NCI-H460 (cell line): ENCODE measurements around the gene FES. TPM values are rescaled to one million over a fixed set of nuclear protein-coding genes. Genes with fewer than 3 reads are reported as not detected.
"Not testable (repeated sequence)": the region's sequence is repeated elsewhere in the genome, so short reads cannot be mapped to it uniquely, and the experiment has no call there.

Source experiments
- DNase-seq: peaks from one replicate; pipeline ENCODE4 v3.0.0-alpha.2; 2016; ENCODE audit warnings: low read depth; ENCODE audit errors: extremely low read depth
- total RNA-seq: library from RNA; depleted of rRNA; stranded (reverse); fragments of >200 nt; shearing (Covaris generic); gene quantifications from 2 replicates; pipeline ENCODE4 v1.2.3, GENCODE V29; 2014

The FES gene
- total RNA-seq, 1 experiment from 2014 or later = 0.59 TPM

GRCh38 chr15:90907051-90907660 lies 22.9 kb downstream of the FES start:
- DNase-seq = no peak

- DNase-seq = no peak
These were observed 23.7 kb downstream of the FES start for GRCh38 chr15:90907838-90908507.

GRCh38 chr15:90909449-90909848 lies 25.1 kb downstream of the FES start:
- DNase-seq = not testable (repeated sequence)

- DNase-seq = no peak
These were observed 25.7 kb downstream of the FES start for GRCh38 chr15:90909976-90910375.

- no peak for DNase-seq
These were observed 26.4 kb downstream of the FES start for GRCh38 chr15:90910441-90911301.

DNA sequence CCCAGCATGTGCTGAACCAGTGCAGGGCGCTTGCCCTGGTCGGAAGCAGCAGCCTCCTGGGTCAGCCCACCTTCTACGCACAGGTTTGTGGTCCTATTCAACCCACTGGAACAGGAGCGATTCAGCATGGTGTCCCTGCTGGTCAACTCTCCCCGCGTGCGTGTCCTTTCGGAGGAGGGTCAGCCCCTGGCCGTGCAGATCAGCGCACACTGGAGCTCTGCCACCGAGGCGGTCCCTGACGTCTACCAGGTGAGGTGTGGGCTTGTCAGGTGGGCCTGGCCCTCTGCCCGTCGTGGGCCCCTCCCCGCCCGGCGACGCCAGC lies 27.0 kb downstream of the FES start:
- no peak for DNase-seq

DNA sequence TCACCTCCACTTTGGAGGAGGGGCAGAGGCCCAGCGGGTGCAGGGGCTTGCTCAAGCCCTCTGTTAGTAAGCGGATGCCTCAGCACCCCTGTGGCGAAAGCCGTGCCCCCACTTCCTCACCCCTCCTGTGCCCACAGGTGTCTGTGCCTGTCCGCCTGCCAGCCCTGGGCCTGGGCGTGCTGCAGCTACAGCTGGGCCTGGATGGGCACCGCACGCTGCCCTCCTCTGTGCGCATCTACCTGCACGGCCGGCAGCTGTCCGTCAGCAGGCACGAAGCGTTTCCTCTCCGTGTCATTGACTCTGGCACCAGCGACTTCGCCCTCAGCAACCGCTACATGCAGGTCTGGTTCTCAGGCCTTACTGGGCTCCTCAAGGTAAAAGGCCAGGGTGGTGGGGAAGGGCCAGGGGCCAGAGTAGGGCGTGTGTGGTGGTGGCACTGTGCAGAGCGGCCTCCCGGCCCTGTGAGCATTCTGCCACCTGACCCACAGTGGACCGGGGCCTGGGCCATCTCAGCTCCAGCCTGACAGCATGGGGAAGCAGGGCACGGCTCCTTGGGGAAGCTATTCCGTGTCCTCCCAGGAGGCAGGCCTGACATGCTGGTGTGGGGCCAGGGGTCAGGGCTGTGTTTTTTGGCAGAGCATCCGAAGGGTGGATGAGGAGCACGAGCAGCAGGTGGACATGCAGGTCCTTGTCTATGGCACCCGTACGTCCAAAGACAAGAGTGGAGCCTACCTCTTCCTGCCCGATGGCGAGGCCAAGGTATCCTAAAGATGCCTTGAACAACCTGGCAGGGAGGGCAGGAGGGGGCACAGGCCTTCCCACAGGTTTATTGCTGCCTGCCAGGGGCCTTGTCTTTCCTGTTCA lies 27.8 kb downstream of the FES start:
- no peak for DNase-seq

GRCh38 chr15:90912770-90913075 lies 28.4 kb downstream of the FES start:
- DNase-seq = no peak

DNA sequence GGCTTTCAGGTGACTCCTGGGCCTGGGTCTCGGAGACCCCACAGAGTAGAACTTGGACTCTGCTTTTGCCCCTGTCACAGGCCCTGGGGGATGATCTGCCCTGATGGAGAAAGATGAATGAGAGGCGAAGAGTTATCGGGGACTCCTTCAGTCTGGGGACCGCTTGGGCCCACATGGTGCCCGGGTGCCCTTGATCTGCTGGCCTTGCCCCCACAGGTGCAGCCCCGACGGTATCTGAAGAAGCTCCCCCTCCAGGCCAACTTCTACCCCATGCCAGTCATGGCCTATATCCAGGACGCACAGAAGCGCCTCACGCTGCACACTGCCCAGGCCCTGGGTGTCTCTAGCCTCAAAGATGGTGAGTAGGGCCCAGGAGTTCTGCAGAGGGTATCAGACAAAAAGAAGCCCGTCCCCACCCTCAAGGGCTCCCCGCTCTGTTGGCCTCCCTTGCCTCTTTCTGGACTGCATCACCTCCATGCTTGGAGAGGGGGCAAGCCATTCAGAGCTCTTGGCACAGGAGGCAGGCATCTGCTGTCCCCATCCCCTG lies 29.2 kb downstream of the FES start:
- DNase-seq = no peak

- no peak for DNase-seq
These were observed 30.2 kb downstream of the FES start for GRCh38 chr15:90914305-90915080.

- DNase-seq = no peak
These were observed 31.0 kb downstream of the FES start for GRCh38 chr15:90915216-90915807.

DNA sequence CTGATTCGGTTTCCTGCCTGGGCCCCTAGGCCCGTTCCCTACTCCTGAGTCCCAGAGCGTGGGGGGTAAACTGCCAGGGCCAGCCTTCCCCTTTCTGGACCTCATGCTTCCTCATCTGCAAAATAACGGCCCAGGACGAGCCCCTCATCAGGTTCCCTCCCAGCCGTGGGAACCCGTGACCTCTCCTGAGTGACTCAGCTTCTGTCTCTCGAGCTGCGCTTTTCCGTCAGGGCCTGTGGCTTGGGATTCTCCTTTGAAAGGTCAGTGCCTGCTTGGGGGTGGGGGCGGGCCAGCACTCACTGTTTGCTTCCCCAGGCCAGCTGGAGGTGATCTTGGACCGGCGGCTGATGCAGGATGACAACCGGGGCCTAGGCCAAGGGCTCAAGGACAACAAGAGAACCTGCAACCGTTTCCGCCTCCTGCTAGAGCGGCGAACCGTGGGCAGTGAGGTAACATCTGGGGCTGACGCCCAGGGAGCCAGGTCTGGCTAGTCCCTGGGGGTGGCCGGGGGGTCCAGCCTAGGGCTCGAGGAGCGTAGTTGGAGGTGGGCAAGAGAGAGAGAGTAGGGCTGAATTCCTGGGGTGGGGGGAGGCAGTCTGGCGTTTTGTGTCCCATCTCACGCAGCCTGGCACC lies 31.6 kb downstream of the FES start:
- DNase-seq = no peak

DNA sequence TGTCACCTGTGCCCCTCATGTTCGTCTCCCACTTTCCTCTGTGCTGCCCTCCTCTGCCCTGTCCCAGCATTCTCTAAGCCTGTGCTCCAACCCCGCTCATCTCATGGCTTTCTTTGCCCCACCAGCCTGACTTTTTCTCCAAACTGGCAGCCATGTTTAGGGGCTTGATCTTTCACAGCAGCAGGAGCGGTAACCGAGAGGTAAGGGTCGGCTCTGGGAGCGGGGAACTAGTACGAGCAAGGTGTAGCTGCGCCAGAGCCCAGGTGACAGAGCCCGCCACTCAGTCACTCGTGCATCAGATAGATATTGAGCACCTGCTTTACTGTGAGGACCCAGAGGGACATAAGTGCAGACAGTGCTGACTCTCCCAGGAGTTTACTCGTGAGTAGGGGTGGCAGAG lies 32.2 kb downstream of the FES start:
- DNase-seq = no peak

GRCh38 chr15:90917569-90917968 lies 33.3 kb downstream of the FES start:
- no peak for DNase-seq

DNA sequence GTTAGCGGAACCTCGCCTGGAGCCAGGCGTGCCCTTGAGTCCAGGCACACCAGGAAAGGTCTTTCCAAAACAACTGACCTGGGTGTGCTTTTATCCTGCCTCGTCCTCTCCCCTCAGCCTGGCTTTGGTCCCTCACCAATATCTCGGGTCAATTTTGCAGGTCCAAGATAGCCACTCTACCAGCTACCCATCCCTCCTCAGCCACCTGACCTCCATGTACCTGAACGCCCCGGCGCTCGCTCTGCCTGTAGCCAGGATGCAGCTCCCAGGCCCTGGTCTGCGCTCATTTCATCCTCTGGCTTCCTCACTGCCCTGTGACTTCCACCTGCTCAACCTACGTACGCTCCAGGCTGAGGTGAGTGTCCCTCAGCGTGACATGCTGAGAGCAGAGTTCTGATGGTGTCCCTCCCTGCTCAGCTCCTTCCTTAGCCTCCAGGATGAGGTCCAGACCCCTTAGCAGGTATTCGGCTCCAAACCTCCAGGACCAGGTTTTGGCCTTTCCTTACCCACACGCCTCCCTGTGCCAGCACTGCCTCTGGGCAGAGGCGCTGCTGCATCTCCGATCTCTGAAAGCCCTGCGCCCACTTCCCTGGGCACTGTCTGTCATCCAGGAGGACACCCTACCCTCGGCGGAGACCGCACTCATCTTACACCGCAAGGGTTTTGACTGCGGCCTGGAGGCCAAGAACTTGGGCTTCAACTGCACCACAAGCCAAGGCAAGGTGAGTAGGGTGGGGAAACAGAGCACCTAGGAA lies 33.9 kb downstream of the FES start:
- no peak for DNase-seq

DNA sequence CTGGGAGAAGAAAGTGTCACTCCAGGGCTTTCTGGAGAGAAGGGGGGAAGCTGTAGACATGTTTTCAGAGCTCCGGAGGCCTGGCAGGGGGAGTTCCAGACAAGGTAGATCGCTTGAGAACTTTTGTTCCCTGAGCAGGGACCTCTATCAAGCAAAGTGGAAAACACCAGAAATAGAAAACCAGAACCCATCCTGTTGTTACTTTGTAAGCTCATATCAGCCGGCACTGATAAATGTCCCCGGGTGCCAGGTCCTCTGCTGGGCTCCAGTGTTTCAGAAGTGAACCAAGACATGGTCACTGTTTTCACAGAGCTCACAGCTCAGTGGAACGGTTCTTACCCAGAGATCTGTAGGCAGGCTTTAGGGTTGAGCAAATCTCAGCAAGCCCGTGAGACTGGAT lies 34.5 kb downstream of the FES start:
- DNase-seq = no peak

DNA sequence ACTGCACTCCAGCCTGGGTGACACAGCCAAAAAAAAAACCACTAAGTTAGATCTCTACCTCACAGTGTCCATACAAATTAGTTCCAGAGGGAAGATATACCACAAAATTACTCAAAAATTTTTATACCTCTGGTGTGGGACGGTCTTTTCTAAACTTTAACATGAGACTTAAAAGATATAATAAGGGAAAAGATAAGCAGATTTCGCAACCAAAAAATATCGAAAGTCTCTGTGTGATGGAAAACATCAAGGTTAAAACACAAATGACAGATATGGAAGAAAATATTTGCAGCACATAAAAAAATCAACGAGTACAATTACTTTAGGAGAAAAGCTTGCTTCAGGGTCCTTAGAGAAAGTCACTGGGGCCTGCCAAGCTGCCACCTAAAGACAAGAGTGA lies 37.6 kb downstream of the FES start:
- no peak for DNase-seq

DNA sequence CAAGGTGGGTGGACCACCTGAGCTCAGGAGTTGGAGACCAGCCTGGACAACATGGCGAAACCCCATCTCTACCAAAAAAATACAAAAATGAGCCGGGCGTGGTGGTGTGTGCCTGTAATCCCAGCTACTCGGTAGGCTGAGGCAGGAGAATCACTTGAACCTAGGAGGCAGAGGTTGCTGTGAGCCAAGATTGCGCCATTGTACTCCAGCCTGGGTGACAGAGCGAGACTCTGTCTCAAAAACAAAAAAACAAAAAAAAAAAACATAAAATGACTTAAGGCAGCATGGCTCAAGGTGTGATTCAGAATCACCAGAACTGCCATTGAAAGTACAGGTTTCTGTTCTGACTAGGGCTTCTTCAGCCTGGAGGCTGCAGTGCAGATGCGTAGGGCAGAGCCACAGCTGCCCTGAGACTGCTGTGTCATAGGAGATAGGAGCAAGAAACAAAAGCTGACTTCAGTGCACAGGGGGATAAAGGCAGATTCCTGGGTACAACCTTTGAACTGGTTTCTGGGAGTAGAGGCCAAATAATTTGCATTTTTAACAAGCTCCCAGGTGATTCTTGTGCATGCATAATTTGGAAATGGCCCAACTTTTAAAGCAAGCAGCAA lies 38.5 kb downstream of the FES start:
- not testable (repeated sequence) for DNase-seq
